NCI-H1694 (cell line): ENCODE results near the gene SMTNL2.

Experiments used
- DNase-seq: peaks from one replicate; lab custom pipeline; 2025; lab: John Stamatoyannopoulos, UW

SMTNL2 gene

DNA sequence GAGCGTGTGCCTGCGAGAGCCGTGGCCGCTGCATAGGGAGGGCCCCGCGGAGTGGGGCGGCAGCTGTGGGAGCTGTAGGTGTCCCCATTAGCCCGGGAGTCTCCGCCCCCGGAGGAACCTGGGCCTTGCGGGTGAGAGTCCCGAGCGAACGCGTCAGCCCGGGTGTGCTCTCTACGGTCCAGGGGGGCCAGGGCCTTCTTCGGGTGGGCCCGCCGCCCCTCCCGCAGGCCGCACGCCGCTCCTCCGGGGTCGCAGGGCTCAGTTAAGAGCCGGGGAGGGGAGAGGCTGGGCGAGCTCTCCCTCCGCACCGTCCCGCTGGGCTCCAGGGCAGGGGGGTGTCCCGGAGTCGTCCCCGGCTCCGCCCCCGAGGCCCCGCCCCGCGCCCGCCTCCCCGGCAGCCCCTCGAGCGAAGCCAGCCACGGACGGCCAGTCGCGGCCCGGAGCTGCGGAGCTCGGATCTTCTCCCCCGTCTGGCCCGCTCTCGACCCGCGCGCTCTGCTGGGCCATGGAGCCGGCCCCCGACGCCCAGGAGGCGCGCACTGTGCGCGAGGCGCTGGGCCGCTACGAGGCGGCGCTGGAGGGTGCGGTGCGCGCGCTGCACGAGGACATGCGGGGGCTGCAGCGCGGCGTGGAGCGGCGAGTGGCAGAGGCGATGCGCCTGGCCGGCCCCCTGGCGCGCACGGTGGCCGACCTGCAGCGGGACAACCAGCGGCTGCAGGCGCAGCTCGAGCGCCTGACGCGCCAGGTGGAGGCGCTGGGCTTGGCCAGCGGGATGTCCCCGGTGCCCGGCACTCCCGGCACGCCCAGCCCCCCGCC is at the start of gene SMTNL2:
Gene SMTNL2 (plus strand): TSS at position 429 of the 816 bp plus-strand sequence. CDS start 77 bp downstream, at position 506.
- DNase-seq = peak; percentile 56

DNA sequence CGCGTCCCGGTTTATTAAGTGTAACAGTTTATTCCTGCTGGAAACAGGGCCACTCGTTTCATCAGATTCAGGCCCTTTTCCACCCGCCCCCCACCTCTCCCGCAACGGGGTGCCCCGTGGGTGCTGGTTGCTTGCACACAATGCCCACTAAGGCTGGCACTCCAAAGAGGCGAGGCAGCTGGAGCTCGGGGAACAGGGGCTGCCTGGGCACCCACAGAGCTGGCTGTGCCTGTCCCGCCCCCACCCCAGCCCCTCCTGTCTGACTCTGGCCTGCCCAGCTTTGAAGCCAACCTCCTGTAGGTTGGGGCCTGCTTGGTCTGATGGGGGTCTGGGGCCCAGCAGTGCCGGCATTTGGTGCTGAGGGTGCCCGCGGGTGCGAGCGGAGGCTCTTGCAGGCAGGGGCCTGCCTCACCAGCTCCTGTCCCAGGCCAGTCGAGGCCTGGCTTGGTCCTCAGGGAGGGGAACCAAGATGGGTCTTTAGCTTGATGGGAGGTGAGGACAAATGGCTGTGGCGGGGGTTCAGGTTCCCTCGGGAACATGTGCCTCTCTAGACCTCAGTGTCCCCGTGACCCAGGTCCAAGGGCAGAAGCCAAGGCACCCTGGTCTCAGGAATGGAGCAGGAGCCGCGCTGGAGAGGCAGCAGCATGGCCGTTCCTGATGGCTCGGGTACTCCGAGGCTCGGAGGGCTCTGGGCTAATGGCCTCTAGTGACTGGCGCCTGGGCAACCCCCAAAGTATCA is 49.2 kb upstream of the SMTNL2 start:
- no peak for DNase-seq

DNA sequence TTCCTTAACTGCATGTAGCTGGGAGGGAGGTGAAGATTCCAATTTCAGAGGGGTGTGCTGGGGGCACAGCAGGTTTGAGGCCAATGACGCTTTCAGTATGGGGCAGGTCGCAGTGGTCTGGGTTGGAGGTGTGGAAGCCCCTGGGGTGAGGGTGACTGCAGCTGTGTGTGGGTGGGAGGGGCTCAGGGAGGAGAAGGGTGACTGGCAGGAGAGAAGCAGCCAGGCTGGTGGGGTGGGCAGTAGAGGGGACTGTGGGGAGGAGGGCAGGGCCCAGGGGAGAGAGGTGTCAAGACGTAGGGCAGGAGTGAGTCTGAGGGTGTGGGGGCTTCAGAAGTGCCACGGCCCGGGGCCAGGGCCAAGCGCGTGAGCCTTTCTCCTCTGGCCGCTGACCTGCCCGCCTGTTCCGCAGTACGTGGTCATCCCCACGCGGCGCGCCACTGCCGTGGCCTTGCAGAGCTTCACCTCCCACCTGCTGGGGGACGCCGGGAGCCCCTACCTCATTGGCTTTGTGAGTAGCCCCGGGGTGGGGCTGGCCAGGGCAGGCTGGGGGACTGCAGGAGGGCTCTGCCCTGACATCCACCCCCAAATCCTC is 48.6 kb upstream of the SMTNL2 start:
- no peak for DNase-seq

DNA sequence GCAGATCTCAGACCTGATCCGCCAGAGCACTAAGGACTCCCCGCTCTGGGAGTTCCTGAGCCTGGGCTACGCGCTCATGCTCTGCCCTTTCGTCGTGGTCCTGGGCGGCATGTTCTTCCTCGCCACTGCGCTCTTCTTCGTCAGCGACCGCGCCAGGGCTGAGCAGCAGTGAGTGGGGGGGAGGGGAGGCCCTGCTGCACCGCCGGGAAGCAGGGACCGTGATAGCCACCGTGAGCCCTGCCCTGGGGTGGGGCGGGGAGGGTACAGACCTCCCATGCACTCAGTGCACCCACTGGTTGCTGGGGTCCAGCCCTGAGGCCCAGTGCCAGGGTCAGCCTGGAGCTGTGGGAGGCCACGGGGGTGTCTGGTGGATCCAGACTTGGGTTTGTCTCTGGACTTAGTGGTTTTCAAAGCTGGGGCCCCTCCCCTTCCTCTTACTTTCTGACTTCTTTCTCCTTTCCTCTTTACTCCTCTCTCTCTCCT is 48.0 kb upstream of the SMTNL2 start:
- DNase-seq = no peak

DNA sequence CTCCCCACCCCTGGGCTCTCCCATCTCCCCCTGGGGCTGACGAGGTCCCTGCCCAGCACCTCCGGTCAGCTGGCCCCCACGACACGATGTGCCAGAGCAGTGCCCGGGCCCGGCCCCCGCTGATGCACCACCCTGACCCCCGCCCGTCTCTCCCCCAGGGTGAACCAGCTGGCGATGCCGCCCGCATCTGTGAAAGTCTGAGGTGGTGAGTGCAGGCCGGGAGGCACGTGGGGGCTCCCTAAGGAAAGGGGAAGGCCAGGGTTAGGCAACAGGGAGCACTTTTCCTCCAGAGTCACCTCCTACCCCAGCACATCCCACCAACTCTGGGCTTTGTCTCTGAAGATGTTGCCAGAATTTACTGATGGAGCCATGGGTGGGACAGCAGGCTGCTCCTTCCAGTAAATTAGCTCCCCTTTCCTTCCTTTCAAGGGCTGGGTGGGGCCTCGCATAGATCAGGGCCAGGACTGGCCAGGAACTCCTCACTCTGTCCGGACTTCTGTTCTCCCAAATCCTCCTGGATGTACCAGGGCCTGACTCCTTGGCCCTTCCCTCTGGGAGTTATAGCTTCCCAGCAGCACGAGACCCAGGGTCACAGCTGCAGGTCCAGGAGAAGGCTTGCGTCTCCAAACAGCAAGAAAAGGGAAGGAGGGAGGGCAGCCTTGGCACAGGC is 47.5 kb upstream of the SMTNL2 start:
- no peak for DNase-seq

DNA sequence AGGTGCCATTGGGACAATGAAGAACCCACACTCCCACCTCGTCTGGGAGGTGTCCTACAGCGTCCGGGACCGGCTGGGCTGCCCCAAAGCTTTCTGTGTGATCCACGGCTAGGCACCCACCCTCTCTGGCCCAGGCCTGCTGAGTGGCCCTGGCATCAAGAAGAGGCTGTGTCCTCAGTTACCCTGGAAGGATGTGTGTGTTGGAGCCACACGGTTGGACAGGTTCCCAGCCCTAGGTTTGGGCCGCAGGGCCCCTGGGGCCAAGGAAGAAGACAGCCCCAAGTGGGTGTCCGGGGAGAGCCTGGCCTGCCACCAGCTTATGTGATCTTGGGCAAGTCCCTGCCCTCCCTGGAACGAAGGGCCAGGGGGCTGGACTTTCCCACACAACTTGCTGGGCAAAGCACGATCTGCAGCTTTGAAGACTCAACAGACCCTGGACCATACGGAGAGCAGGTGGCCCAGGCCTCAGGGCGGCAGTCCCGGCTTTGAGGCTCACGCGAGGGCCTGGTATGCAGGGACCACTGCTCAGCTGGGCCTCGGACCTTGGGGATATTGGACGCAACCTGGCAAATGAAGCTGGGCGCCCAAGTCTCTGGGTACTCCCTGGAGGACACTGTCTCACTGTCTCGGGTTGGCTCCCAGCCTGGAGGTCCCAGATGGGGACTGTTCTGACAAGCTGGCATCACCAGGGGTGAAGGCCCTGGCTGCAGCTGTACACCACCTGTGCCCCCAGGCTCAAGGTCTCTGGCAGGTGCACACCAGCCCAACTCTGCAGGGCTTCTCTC is 46.7 kb upstream of the SMTNL2 start:
- peak; percentile 72 for DNase-seq

DNA sequence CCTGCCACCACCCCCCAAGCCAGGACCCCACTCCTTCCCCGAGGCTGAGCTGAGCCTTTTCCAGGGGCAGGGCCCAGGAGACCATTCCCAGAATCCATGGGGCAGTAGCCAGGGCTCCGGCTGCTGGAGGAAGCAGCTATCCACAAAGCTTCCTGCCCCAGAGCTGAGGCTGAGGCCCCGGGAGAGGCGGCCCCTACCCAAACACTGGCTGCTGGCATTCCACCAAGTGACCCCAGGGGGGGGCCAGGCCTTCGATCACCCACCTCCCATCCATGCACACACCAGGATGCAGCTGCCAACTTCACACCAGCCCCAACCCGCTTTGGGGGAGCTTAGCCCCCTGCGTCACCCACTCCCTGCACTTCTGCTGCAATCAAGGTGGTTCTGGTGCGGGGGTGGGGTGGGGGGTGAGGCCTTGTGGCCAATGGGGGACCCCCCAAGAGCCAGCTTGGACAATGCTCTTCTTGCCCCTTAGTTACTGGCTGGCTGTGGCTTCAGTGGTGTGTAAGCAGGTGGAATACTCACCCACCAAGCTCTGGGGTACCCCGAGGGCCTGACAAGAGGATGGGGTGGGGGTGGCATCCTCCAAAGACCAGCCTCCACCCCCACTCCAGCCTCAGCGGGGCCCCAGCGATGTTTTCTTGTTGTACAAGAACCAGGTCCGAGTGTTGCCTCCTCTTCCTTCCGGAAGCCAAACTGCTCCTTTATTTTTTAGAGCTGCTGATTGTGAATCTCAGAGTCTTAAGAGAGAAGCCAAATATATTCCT is 45.9 kb upstream of the SMTNL2 start:
- DNase-seq = no peak

DNA sequence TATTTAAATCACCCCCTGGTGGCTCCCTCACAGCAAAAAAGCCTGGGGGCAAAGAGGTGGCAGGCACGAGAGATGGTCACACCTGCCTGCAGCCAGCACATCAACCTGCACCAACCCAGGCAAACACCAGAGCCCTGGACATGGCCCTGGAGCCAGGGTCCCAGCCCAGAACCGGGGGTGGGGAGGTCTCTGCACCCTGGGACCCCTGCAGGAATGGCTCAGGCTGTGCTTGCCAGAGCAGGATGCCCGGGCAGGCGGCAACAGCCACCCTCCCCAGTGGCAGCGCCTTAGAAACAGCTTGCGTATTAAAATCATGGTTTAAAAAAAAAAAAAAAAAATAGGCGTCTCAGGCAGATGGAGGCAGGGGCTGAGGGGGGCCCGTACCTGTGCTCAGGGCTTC is 45.3 kb upstream of the SMTNL2 start:
- DNase-seq = no peak

DNA sequence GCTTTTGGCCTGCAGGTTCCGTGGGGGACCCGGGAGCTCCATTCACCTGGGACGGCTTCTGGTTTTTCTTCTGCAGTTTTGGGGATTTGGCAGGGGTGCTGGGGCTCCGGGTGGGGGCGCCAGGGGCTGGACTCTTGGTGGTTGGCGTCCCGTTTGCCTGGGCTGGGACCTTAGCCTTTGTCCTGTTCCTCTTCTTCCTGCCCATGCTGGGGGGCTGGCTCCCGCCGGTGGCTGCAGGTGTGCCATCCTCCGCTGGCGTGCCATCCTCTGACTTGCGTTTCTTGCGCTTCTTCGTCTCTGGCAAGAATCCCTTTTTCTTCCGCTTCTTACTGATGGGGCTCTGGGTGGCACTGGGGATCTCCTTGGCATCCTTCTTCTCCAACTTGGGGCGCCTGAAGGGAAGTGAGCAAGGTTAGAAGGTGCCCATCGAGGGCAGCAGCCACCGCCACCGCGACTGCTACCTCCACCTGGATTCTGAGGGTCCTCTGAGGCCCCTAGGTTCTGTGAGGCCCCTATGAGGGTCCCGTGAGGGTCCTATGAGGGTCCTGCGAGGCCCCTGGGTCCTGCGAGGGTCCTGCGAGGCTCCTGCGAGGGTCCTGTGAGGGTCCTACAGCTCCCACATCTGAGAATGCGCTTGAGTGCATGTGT is 44.6 kb upstream of the SMTNL2 start:
- DNase-seq = no peak

DNA sequence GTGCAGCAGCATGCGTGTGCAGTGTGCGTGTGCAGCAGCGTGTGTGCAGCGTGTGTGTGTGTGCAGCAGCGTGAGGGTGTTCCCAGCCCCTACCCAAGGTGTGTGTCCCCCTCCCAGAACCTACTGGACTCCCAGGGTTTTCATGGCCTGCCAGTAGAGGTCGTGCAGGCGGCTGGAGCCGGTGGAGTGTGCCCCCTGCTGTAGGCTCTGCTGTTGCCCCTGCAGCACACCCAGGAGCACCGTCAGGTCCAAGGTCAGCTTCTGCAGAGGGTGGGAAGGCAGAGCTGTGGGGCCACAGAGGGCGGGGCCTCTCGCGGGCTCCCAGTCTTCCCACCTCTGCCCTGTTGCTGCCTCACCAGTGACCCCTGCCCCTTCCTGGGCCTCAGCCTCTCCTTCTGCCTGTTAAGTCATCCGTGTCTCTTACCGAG is 44.1 kb upstream of the SMTNL2 start:
- DNase-seq = no peak

DNA sequence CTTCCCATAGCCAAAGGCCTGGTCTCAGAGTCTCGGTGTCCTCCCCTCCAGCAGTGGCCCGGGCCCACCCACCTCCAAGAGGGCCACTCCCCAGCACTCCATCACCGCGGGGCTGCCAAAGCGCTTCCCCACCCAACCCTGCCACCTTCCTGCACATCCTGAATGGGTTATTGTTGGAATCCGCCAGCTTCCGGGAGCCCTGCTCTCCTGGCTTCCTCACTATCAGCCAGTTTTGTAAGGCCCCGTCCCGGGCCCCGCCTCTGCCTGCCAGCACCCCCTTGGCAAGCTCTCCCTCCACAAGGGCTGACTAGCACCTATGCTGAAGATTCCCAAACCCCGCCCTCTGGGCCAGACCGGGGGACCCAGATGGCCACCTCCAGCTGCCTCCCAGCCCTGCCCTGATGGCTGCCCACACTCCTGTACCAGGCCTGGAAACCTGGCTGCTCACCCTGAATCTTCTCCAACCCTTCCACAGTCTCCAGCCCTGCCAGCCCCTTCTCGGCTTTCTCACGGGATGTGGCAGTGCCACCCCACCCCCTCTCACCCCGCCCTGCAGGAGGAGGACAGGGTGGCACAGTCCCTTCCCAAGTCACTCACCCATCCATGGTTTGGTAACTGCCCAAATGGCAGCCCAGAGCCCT is 43.5 kb upstream of the SMTNL2 start:
- DNase-seq = no peak

DNA sequence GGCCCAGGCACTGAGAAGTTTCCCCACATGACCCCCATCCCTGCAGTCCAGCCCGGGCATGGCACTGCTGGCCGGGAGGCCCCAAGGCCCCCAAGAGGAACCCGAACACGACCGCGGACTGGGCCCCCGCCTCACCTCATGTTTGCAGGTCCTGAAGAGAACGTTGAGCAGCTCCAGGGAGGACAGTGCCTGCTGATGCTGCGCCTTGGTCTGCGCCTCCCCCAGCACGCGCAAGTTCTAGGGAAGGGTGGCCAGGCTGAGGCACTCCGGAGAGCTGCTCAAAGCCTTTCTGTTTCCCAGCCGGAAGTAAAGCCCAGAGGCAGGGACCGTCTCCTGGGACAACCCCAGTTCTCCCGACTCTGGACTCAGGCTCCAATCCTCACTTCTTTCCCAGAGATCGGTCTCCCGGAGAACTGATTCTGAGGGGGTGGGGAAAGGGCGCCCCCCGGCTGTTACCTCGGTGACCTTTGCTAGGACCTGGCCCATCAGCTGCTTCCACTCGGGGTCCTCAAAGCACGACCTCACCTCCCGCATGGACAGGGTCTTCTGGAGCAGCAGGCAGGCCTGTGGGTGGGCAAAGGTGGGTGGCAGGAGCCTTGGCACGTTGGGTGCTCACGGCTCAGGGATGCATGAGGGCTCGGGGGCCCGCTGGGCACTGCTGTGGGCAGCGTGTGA is 42.9 kb upstream of the SMTNL2 start:
- no peak for DNase-seq

DNA sequence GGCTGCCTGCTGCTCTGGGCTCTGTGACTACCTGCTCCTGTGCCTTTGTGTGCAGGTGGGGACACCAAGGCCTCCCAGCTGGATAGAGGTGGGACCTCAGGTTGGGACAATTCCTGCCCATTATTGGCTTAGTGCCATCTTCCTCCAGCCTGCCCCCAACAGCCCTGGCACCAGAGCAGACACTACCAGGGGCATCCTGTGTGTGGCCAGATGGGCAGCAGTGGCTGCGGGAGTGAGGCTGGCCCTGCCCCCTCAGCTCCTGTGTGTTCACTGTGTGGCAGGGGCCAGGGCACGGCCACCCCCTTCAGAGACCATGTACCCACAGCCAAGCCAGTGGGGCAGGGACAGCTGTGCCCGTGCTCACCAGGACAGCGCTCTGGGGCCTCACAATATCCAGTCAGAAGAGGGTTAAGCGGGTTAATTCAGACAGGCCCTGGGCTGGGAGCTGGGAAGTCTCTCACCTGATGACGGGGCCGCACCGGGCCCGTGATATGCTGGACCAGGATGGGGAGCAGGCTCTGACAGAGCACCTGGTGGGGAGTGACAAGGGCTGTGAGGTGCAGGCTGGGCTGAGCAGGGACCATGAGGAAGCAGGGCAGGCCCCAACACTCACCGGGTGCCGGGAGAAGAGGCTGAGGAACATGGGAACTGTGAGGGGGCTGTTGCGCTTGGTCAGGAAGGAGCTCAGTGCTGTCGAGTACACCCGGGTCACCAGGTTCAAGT is 42.2 kb upstream of the SMTNL2 start:
- DNase-seq = no peak

DNA sequence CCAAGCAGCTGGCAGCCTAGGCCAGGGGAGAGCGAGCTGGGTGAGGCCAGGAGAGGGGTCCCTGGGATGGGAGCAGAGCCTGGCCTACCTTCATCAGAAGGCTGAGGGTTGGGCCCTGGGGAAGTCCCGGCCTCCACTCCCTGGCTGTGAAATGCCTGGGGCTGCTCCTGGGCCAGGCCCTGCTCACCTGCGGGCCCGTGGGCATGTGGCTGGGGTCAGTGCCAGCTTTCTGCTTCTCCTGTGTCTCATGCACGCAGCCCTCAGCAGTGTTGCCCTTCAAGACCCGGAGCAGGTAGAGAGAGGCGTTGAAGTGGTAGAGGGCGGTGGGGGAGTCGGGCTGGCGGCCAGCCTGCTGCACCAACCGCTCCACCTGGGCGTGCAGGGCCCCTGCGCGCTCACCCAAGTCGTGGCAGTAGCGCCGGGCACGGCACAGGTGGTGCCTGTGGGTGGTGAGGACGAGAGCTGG is 41.6 kb upstream of the SMTNL2 start:
- DNase-seq = no peak

DNA sequence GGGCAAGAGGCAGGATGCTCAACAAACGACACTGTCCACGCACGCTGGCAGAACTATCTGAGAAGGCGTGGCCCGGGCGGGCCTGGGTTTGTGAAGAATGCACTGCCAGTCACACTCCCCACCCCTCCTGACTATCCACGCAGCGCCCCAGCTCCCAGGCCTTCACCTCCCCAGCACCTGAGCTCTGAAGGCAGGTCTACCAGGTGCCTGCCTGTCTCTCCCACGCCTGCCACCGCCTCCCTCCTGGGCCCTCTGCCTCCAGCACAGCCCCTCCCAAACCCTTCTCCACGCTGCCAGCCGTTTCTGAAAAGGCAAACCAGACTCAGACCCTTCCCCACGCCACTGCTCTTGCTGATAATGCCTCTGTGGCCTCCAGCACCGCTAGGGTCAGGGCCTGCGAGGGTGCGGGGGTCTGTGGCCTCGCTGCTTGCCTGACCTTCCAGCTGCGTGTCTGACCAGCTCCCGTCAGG is 40.7 kb upstream of the SMTNL2 start:
- no peak for DNase-seq

DNA sequence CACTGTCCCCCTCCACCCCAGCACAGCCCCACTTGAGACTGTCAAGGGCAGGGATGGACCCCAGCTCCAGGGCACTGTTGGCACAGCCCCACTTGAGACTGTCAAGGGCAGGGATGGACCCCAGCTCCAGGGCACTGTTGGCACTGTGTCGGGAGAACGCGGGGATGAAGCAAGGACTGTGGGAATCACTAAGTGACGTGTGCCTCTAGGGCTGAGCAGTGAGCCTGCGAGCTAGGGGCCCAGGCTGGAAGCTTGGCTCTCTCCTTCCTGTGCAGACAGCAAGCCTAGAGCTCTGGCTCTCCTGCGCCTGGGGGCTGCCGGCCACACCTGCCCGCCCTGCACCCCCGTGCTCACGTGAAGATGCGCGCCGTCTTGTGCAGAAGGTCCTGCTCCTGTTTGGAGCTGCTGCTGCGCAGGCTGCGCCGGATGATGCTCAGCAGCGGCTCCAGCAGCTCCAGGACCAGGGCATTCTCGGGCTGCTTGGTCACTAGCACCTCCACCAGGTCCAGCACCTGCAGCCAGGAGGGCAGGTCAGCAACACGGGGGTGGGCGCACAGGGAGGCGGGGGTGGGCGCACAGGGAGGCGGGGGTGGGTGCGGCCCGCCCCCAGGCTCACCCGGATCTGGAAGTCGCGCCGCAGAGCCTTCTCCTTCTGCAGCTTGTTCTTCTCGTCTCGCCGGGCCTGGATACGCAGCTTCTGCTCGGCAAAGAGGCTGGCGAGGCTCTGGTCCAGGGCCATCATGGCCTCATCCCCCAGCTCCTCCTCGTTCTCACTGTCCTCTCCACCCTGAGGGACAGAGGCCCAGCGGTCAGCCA is 40.0 kb upstream of the SMTNL2 start:
- no peak for DNase-seq

DNA sequence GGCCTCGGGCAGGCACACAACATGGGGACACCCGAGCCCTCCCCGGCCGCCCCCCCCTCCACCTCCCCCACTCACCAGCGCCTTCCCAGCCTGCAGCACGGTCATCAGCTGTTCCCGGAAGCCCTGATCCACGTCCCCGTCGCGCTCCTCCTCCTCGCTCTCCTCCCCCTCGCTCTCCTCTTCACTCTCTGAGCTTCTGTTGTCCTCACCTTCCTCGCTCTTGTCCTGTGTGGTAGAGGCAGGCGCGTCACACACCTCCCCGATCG is 39.4 kb upstream of the SMTNL2 start:
- no peak for DNase-seq
